ENCODE measurements around the gene TDRD7. TPM values are rescaled to one million over a fixed set of nuclear protein-coding genes. Genes with fewer than 3 reads are reported as not detected.

Gene TDRD7
- total and polyA plus RNA-seq, 2 donors from 2014 or later, result 7.8 to 15.0 TPM

DNA sequence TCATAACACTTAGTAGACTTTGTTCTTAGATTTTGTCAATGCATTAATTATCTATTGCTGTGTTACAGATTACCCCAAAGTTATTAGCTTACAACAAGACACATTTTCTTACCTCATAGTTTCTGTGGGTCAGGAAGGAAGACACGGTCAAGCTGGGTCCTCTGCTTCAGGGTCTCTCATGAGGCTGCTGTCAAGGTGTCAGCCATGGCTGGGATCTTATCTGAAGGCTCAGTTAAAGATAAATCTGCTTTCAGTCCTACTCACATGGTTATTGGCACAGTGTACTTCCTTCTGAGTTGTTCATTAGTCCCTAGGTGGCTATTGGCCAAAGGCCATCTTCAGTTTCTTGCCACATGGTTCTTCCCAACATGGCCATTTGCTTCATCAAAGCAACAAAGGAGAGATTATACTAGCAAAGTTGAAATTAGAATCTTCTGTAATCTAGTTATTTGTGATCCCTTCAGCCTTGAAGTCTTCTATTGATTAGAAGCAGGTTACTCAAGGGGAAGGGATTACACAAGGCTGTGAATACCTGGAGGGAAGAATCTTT lies 25.2 kb downstream of the TDRD7 start:
- Histone ChIP-seq H3K4me1 (ENCODE audit: control insufficient read depth in 2 of 3, insufficient read depth in 2 of 3, low read depth in 1 of 3, low read length in 3 of 3) (peaks cover 0 to 7% (median 0%) of the 10 kb centered on the region in 3 donors), H3K27me3 (ENCODE audit: control insufficient read depth, insufficient read depth, low read length) (no peaks in the 10 kb centered on the region), H3K9me3 (ENCODE audit: control insufficient read depth in 2 of 3, insufficient read depth in 1 of 3, low read length in 3 of 3) (no peaks in the 10 kb centered on the region), H3K4me3 (ENCODE audit: low read length in 3 of 3) (no peak overlapping the region), H3K9ac (ENCODE audit: low read length in 3 of 3) (no peak overlapping the region), H3K27ac (ENCODE audit: low read depth in 2 of 2, low read length in 2 of 2) (no peak overlapping the region), H3K36me3 (ENCODE audit: control insufficient read depth in 2 of 3, insufficient read depth in 3 of 3, low read length in 3 of 3) (peaks cover 0 to 11% (median 6%) of the 10 kb centered on the region in 3 donors)
- FAIRE-seq (no peak), DNase-seq (no peak)
- intact Hi-C loops (cut with DNase I), result no loop called here
- TF ChIP-seq, protein P1, sequence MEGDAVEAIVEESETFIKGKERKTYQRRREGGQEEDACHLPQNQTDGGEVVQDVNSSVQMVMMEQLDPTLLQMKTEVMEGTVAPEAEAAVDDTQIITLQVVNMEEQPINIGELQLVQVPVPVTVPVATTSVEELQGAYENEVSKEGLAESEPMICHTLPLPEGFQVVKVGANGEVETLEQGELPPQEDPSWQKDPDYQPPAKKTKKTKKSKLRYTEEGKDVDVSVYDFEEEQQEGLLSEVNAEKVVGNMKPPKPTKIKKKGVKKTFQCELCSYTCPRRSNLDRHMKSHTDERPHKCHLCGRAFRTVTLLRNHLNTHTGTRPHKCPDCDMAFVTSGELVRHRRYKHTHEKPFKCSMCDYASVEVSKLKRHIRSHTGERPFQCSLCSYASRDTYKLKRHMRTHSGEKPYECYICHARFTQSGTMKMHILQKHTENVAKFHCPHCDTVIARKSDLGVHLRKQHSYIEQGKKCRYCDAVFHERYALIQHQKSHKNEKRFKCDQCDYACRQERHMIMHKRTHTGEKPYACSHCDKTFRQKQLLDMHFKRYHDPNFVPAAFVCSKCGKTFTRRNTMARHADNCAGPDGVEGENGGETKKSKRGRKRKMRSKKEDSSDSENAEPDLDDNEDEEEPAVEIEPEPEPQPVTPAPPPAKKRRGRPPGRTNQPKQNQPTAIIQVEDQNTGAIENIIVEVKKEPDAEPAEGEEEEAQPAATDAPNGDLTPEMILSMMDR (IDR thresholded peaks at IDR 0.05; ENCODE audit: borderline replicate concordance, extremely low read depth, insufficient read depth), result no peak

DNA sequence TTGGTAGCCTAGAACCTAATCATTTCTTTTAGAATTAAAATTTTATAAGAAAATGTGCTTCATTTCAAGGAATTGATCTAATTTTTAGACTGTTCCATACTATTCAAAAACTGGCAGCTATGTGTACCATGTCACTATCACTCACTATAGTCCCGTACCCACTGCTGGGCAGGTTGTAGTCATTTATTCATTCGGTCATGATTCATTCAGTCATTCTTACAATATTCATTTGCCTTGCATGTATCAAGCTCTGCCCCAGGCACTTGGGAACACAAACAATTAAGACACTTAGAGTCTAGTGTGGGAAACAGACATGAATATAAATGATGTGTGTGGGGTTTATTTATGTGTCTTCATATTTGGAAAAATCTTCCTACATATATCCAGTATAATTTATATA lies 26.4 kb downstream of the TDRD7 start:
- TF ChIP-seq, protein P1 (IDR thresholded peaks at IDR 0.05; ENCODE audit: borderline replicate concordance, extremely low read depth, insufficient read depth), result no peak
- intact Hi-C loops (cut with DNase I), result no loop called here
- Histone ChIP-seq H3K27ac (ENCODE audit: low read depth in 2 of 2, low read length in 2 of 2) (no peak overlapping the region), H3K9me3 (ENCODE audit: control insufficient read depth in 2 of 3, insufficient read depth in 1 of 3, low read length in 3 of 3) (no peaks in the 10 kb centered on the region), H3K9ac (ENCODE audit: low read length in 3 of 3) (no peak overlapping the region), H3K36me3 (ENCODE audit: control insufficient read depth in 2 of 3, insufficient read depth in 3 of 3, low read length in 3 of 3) (peaks cover 0 to 6% (median 0%) of the 10 kb centered on the region in 3 donors), H3K4me3 (ENCODE audit: low read length in 3 of 3) (no peak overlapping the region), H3K4me1 (ENCODE audit: control insufficient read depth in 2 of 3, insufficient read depth in 2 of 3, low read depth in 1 of 3, low read length in 3 of 3) (peaks cover 0 to 7% (median 0%) of the 10 kb centered on the region in 3 donors), H3K27me3 (ENCODE audit: control insufficient read depth, insufficient read depth, low read length) (no peaks in the 10 kb centered on the region)
- FAIRE-seq, result no peak
- DNase-seq, result no peak

DNA sequence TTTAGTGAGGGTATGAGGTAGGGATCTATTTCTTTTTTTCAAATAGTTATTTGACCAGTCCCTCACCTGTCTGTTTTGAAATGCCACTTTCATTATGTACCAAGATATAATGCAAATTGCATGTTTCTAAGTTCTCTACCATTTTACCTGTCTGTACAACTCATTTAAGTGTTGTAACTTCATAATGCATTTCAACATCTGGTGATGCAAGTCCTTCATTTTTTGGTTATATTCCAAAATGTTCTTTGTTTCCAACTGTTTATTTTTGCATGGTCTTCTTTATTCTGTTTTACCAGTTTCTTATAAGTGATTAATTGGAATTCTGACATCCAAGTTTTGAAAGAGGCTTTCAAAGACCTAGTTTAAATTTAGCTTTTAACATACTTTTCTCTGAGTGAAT lies 26.8 kb downstream of the TDRD7 start:
- FAIRE-seq, result no peak
- TF ChIP-seq, protein P1 (IDR thresholded peaks at IDR 0.05; ENCODE audit: borderline replicate concordance, extremely low read depth, insufficient read depth), result no peak

DNA sequence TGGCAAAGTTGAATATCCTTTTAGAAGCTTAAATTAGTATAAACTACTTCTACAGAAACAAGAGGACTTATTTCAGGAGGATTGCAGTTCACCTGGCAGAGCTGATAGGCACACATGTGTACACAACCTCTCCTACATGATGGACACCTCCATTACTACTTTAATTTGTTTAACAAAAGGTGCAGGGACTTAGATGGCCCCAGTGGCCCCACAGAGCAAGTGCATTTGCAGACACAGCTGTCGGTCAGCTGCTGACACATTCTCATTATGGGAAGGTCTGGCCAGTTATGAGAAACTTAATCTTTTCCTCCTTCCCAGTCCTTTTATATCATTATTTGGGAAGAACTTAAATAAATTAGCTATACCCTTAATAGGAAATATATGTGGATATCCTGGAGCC lies 28.3 kb downstream of the TDRD7 start:
- FAIRE-seq, result no peak

More for the DNA sequence above, 26.8 kb downstream of the TDRD7 start:
- no peak for DNase-seq
- Histone ChIP-seq H3K9ac (ENCODE audit: low read length in 3 of 3) (no peak overlapping the region), H3K27me3 (ENCODE audit: control insufficient read depth, insufficient read depth, low read length) (no peaks in the 10 kb centered on the region), H3K9me3 (ENCODE audit: control insufficient read depth in 2 of 3, insufficient read depth in 1 of 3, low read length in 3 of 3) (no peaks in the 10 kb centered on the region), H3K36me3 (ENCODE audit: control insufficient read depth in 2 of 3, insufficient read depth in 3 of 3, low read length in 3 of 3) (peaks cover 0 to 6% (median 0%) of the 10 kb centered on the region in 3 donors), H3K4me3 (ENCODE audit: low read length in 3 of 3) (no peak overlapping the region), H3K4me1 (ENCODE audit: control insufficient read depth in 2 of 3, insufficient read depth in 2 of 3, low read depth in 1 of 3, low read length in 3 of 3) (peaks cover 0 to 7% (median 0%) of the 10 kb centered on the region in 3 donors), H3K27ac (ENCODE audit: low read depth in 2 of 2, low read length in 2 of 2) (no peak overlapping the region)
- intact Hi-C loops (cut with DNase I), result no loop called here

More for the DNA sequence above, 28.3 kb downstream of the TDRD7 start:
- DNase-seq, result no peak
- TF ChIP-seq, protein P1 (IDR thresholded peaks at IDR 0.05; ENCODE audit: borderline replicate concordance, extremely low read depth, insufficient read depth), result no peak
- H3K4me1 ChIP-seq (ENCODE audit: control insufficient read depth in 2 of 3, insufficient read depth in 2 of 3, low read depth in 1 of 3, low read length in 3 of 3), result peaks cover 0 to 7% (median 0%) of the 10 kb centered on the region in 3 donors
- no peak overlapping the region for H3K27ac ChIP-seq (ENCODE audit: low read depth in 2 of 2, low read length in 2 of 2)
- intact Hi-C loops (cut with DNase I), result no loop called here
- H3K27me3 ChIP-seq (ENCODE audit: control insufficient read depth, insufficient read depth, low read length), result no peaks in the 10 kb centered on the region
- H3K9ac ChIP-seq (ENCODE audit: low read length in 3 of 3), result no peak overlapping the region
- no peaks in the 10 kb centered on the region for H3K9me3 ChIP-seq (ENCODE audit: control insufficient read depth in 2 of 3, insufficient read depth in 1 of 3, low read length in 3 of 3)
- peaks cover 0 to 3% (median 0%) of the 10 kb centered on the region in 3 donors for H3K36me3 ChIP-seq (ENCODE audit: control insufficient read depth in 2 of 3, insufficient read depth in 3 of 3, low read length in 3 of 3)
- no peak overlapping the region for H3K4me3 ChIP-seq (ENCODE audit: low read length in 3 of 3)
